ENCODE results near the gene INPP4A. TPM values are rescaled to one million over a fixed set of nuclear protein-coding genes. Genes with fewer than 3 reads are reported as not detected.

INPP4A gene
- polyA plus RNA-seq, 1 experiment: 12.9 TPM

DNA sequence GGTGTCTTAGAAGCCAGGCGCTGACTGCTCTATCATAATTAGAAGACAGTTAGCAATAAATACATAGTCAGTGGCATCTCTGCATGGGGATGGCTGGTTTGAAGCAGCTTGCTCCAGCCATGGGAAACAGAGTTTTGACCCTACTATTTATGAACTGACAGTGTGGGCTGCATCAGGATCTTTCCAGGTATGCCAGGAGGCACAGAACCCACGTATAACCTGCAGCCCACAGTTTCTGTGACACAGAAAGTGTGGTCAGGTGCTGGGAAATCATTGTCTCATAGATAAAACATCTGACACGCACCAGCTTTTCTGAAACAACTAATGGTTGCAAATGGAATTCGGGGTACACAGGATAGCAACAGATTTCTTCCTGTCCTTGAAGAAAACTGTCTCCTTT is 34.7 kb downstream of the INPP4A start:
- CTCF ChIA-PET: interaction anchor here (1.2 kb wide), 1 partner anchor 9 kb away, joined by 4 read pairs; no protein-coding TSS in a partner anchor
- no peak for DNase-seq (ENCODE audit: low read depth, low spot score)
- Histone ChIP-seq H3K27ac (ENCODE audit: low read depth, low read length) (no peak overlapping the region), H3K4me3 (ENCODE audit: low read depth, low read length) (no peak overlapping the region), H3K27me3 (ENCODE audit: control insufficient read depth, insufficient read depth, low read length) (no peaks in the 10 kb centered on the region), H3K9me3 (ENCODE audit: control insufficient read depth, insufficient read depth, low read length) (no peaks in the 10 kb centered on the region; the same call in 1 of the 2 replicates)
- POLR2A ChIA-PET: no interaction called here
- TF ChIP-seq, protein P1, sequence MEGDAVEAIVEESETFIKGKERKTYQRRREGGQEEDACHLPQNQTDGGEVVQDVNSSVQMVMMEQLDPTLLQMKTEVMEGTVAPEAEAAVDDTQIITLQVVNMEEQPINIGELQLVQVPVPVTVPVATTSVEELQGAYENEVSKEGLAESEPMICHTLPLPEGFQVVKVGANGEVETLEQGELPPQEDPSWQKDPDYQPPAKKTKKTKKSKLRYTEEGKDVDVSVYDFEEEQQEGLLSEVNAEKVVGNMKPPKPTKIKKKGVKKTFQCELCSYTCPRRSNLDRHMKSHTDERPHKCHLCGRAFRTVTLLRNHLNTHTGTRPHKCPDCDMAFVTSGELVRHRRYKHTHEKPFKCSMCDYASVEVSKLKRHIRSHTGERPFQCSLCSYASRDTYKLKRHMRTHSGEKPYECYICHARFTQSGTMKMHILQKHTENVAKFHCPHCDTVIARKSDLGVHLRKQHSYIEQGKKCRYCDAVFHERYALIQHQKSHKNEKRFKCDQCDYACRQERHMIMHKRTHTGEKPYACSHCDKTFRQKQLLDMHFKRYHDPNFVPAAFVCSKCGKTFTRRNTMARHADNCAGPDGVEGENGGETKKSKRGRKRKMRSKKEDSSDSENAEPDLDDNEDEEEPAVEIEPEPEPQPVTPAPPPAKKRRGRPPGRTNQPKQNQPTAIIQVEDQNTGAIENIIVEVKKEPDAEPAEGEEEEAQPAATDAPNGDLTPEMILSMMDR (IDR thresholded peaks at IDR 0.05; ENCODE audit: low read depth, low read length): no peak

DNA sequence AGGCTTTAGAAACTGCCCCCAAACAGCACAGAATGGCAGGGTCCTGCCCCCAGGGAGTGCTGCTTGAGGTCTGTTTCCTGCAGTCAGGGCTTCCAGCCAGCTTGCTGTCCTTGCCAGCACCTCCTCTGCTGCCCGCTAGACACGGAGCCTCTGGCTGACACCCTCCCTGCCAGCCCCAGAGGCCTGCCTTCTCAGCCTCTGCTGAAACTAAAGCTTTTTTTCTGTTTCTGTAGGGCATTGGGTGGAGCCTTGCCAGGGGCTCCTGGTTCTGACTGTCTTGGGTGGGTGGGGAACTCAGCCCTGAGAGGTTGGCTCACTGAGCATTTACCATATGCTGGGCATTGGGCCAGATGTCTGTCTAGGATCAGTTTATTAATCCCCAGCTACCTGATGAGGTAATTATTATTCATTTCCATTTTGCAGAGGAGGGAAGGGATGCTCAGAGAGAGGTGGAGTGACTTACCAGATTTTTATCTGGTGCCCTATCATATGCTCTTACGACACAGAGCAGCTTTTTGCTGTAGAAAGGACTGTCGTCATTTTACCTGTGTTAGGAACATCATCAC is 35.4 kb downstream of the INPP4A start:
- ChIA-PET CTCF (interaction anchor here (1.2 kb wide), 1 partner anchor 8 kb away, joined by 4 read pairs; no protein-coding TSS in a partner anchor), POLR2A (no interaction called here)
- Histone ChIP-seq H3K4me3 (ENCODE audit: low read depth, low read length) (no peak overlapping the region), H3K9me3 (ENCODE audit: control insufficient read depth, insufficient read depth, low read length) (no peaks in the 10 kb centered on the region), H3K27ac (ENCODE audit: low read depth, low read length) (no peak overlapping the region), H3K27me3 (ENCODE audit: control insufficient read depth, insufficient read depth, low read length) (no peaks in the 10 kb centered on the region)
- DNase-seq (ENCODE audit: low read depth, low spot score): no peak
- TF ChIP-seq, protein P1 (IDR thresholded peaks at IDR 0.05; ENCODE audit: low read depth, low read length): no peak

- CTCF ChIA-PET: interaction anchor here (1.2 kb wide), 1 partner anchor 8 kb away, joined by 4 read pairs; no protein-coding TSS in a partner anchor
- no peak for DNase-seq (ENCODE audit: low read depth, low spot score)
Observed at GRCh38 chr2:98480598-98480997, 35.9 kb downstream of the INPP4A start.

DNA sequence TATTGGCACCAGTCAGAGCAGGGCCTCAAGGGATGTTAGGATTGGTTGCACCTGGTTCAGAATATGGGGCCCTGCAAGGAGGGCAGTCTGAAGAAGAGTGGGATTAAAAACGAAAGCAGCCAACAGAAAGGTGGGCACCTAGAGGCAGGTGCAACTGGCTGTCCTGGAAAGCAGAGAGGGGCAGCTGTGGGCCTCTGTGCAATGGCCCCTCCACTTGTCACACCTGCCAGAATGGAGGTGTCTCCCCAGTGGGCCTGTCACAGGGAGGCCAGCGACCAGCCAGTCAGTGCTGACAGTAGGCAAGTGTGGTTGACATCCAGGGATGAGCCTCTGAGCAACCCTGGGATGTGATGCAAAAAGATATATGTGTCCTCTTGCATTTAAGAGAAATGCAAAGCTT is 37.7 kb downstream of the INPP4A start:
- TF ChIP-seq, protein P1 (IDR thresholded peaks at IDR 0.05; ENCODE audit: low read depth, low read length): no peak
- Histone ChIP-seq H3K4me3 (ENCODE audit: low read depth, low read length) (no peak overlapping the region), H3K9me3 (ENCODE audit: control insufficient read depth, insufficient read depth, low read length) (no peaks in the 10 kb centered on the region), H3K27ac (ENCODE audit: low read depth, low read length) (no peak overlapping the region), H3K27me3 (ENCODE audit: control insufficient read depth, insufficient read depth, low read length) (no peaks in the 10 kb centered on the region)
- ChIA-PET POLR2A (no interaction called here), CTCF (no interaction called here)
- no peak for DNase-seq (ENCODE audit: low read depth, low spot score)

More at GRCh38 chr2:98480598-98480997, 35.9 kb downstream of the INPP4A start:
- Histone ChIP-seq H3K9me3 (ENCODE audit: control insufficient read depth, insufficient read depth, low read length) (no peaks in the 10 kb centered on the region), H3K27me3 (ENCODE audit: control insufficient read depth, insufficient read depth, low read length) (no peaks in the 10 kb centered on the region), H3K27ac (ENCODE audit: low read depth, low read length) (no peak overlapping the region), H3K4me3 (ENCODE audit: low read depth, low read length) (no peak overlapping the region)
- TF ChIP-seq, protein P1 (IDR thresholded peaks at IDR 0.05; ENCODE audit: low read depth, low read length): no peak
- POLR2A ChIA-PET: no interaction called here

DNA sequence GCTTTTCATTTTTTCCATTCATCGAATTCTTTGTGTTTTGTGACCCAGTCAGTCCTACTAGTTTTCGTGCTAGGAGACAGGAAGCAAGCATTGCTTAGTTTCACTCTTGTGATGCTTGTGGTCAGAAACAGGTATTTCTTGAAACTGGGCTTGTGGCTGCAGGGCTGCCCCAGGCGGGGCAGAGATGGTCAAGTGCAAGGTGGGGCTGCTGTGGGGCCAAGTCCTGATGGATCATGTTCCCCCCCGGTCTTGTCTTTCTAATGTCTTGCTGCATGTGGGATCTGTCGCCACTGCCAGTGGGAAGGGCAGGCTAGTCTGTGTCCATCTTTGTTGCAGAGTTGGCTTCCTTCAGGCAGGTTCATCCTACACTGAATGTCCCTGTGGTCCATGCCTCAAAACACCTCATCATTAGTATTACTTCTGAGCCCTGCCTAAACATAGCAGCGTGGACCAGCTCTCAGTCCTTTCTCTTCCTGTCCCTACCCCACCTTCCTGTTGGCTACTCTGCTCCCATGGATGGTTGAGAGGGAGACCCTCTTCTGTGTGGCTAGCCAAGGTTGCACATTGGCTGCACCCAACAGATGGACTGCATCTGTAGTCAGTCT is 38.7 kb downstream of the INPP4A start:
- no peak for DNase-seq (ENCODE audit: low read depth, low spot score)
- TF ChIP-seq, protein P1 (IDR thresholded peaks at IDR 0.05; ENCODE audit: low read depth, low read length): no peak
- Histone ChIP-seq H3K27me3 (ENCODE audit: control insufficient read depth, insufficient read depth, low read length) (no peaks in the 10 kb centered on the region), H3K9me3 (ENCODE audit: control insufficient read depth, insufficient read depth, low read length) (no peaks in the 10 kb centered on the region), H3K4me3 (ENCODE audit: low read depth, low read length) (no peak overlapping the region), H3K27ac (ENCODE audit: low read depth, low read length) (no peak overlapping the region)
- POLR2A ChIA-PET: no interaction called here
- CTCF ChIA-PET: no interaction called here

Measured in AG04450 (cell line).